Measurements from ENCODE around the gene PKNOX1.
"Not testable (repeated sequence)": the region's sequence is repeated elsewhere in the genome, so short reads cannot be mapped to it uniquely, and the experiment has no call there.

Gene PKNOX1, protein sequence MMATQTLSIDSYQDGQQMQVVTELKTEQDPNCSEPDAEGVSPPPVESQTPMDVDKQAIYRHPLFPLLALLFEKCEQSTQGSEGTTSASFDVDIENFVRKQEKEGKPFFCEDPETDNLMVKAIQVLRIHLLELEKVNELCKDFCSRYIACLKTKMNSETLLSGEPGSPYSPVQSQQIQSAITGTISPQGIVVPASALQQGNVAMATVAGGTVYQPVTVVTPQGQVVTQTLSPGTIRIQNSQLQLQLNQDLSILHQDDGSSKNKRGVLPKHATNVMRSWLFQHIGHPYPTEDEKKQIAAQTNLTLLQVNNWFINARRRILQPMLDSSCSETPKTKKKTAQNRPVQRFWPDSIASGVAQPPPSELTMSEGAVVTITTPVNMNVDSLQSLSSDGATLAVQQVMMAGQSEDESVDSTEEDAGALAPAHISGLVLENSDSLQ

DNA sequence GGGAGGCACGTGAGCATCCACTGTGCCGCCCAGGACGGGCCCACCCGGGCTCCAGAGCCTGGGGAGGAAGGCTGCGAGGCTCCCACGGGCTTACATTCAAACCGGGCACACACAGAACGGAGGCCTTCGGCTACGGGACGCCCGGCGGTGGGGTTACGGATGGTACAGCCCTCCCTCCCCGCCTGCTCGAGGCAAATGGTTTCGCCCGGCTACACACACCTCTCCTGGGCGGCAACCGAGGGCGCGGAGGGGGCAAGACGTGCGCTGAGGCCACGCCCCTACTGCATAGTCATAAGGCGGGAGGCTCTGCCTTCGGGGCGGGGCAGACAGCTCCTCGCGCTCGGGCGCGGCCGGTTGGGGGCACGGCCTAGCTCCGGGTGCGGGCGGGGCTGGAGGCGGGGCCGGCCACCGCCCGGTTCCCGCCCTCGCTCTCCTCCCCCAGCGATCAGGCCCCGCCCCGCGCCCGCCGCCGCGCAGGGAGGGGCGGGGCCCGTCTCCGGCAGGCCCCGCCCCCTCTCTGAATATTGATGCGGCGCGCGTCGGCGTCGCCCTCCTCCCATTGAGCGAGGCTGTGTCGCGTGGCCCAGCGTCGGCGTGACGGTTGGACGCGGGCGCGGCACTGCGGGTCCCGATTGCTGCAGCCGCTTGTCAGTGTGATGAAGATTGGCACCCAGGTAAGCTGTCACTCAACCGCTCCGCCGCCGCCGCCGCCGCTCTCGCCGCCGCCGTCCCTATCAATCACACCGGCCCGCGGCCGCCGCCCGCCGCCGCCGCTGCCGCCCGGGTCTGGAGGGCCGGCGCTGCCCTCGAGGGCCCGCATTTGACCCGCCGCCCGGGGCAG lies at the start of gene PKNOX1:
PKNOX1 (plus strand) TSS at position 572 of the 841 bp plus-strand sequence. CDS start 29,820 bp downstream, outside the sequence.
- DNase-seq (ENCODE audit: low spot score) = peak; percentile 98

DNA sequence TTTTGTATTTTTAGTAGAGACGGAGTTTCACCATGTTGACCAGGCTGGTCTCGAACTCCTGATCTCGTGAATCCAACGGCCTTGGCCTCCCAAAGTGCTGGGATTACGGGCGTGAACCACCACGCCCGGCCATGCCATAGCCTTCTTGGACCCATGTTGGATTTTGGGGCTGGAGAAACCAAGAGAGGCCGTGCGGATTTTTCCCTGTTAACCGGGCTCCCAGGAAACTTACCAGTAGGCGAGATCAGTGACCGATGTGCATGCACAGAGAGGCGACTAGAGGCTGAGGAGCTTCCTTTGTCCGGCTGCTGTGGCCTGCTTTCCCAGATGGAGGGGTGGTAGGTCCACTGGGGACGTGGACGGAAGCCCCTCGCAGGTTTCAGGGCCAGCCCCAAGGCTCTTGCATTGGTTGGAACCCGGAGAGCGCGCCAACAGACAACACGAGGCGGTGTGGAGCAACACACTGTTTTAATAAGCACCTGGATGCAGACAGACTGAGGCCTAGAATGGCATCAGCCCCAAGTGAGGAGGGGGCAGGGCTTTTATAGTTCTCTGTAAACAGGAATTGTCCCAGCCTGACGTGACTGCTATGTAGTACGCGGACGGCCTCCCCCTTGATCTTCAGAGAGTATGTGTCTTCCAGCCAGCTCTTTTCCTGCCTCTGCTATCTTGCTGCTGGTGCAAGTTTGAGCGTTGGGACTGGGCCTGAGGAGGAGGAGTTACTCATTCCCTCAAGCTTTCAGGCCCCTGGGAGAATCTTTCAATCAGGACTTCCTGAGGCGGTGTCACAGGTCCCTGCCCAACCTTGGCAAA lies 49.0 kb upstream of the PKNOX1 start, which contains the start of gene ERVH48-1:
ERVH48-1 (minus strand) TSS at position 517 of the 813 bp plus-strand sequence. CDS start 6,624 bp downstream, outside the sequence.
- DNase-seq (ENCODE audit: low spot score) = no peak

DNA sequence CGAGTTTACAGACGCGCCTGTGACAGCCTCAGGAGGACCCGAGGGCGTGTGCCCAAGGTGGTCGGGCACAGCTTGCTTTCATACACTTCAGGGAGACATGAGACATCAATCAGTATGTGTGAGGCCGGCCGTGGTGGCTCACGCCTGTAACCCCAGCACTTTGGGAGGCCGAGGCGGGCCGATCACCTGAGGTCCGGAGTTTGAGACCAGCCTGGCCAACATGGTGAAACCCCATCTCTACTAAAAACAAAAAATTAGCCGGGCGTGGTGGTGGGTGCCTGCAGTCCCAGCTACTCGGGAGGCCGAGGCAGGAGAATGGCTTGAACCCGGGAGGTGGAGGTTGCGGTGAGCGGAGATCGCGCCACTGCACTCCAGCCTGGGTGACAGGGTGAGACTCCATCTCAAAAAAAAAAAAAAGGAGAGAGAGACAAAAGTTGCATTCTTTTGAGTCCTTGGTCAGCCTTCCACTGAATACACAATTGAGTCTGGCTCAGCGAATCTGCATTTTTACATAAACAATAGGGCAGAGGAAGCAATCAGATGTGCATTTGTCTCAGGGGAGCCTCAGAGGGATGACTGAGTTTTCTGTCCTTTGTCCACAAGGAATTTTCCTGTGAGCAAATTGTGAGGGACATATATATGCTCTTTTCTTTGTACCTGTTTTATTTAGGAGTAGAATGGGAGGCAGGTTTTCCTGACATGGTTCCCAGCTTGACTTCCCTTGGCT lies 46.7 kb upstream of the PKNOX1 start:
- not testable (repeated sequence) for DNase-seq (ENCODE audit: low spot score)

- DNase-seq (ENCODE audit: low spot score) = no peak
These were observed 44.4 kb upstream of the PKNOX1 start for GRCh38 chr21:42929969-42930368.

GRCh38 chr21:42931560-42932235 lies 42.7 kb upstream of the PKNOX1 start:
- DNase-seq (ENCODE audit: low spot score) = no peak

GRCh38 chr21:42932378-42933136 lies 41.8 kb upstream of the PKNOX1 start:
- DNase-seq (ENCODE audit: low spot score) = not testable (repeated sequence)

GRCh38 chr21:42933137-42933970 lies 41.0 kb upstream of the PKNOX1 start:
- DNase-seq (ENCODE audit: low spot score) = not testable (repeated sequence)

- DNase-seq (ENCODE audit: low spot score) = not testable (repeated sequence)
These were observed 40.4 kb upstream of the PKNOX1 start for GRCh38 chr21:42933973-42934372.

DNA sequence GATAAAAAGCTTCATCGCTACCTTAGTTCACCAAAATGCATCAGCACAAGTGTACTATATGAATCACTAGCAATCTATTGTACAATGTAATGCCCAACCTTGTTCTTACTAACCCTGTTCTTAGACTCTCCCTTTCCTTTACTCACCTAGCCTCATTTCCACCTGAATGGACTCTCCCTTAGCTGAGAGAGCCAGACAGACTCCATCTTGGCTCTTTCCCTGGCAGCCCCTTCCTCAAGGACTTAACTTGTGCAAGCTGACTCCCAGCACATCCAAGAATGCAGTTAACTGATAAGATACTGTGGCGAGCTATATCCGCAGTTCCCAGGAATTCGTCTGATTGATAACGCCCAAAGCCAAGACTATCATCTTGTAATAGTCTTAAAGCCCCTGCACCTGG lies 38.0 kb upstream of the PKNOX1 start:
- DNase-seq (ENCODE audit: low spot score) = not testable (repeated sequence)

GRCh38 chr21:42937034-42937940 lies 37.1 kb upstream of the PKNOX1 start:
- not testable (repeated sequence) for DNase-seq (ENCODE audit: low spot score)

DNA sequence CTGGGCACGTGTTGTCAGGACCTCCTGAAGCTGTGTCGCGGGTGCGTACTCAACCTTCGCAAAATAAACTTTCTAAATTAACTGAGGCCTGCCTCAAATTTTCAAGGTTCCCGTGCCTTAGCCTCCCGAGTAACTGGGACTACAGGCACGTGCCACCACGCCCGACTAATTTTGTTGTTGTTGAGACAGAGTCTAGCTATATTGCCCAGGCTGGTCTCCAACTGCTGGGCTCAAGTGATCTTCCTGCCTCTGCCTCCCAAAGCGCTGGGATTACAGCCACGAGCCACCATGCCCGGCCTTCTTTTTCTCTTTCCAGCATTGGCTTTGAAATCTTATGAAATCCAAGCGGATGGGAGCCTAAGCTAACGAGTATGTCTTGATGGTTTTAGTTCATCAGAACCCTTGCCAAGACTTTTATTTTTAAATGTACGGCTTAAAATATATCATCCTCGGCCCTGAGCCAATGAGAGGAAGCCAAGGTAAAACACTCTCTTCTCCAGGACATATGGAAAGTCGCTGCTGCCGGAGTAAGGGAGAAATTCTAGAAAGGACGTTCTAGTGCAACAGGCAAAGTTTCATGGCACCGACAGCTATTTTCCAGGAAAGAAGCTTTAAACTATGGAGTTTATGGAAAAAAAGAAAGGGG lies 36.3 kb upstream of the PKNOX1 start:
- DNase-seq (ENCODE audit: low spot score) = no peak

DNA sequence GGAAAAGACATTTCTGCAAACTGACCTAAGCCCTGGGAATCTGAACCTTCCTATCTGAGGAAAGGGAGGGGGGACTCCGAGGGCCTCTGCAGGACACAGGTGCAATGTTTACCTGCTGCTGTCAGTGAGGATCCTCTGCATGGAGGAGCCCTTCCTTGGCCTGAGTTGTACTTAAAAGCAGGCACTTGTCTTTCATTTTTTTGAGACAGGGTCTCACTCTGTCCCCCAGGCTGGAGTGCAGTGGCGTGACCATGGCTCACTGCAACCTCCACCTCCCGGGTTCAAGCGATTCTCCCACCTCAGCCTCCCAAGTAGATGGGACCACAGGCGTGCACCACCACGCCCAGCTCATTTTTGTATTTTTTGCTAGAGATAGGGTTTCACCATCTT lies 35.8 kb upstream of the PKNOX1 start:
- DNase-seq (ENCODE audit: low spot score) = not testable (repeated sequence)

GRCh38 chr21:42939582-42940413 lies 34.6 kb upstream of the PKNOX1 start:
- peak; percentile 92 for DNase-seq (ENCODE audit: low spot score)

GRCh38 chr21:42941696-42942085 lies 32.7 kb upstream of the PKNOX1 start:
- no peak for DNase-seq (ENCODE audit: low spot score)

DNA sequence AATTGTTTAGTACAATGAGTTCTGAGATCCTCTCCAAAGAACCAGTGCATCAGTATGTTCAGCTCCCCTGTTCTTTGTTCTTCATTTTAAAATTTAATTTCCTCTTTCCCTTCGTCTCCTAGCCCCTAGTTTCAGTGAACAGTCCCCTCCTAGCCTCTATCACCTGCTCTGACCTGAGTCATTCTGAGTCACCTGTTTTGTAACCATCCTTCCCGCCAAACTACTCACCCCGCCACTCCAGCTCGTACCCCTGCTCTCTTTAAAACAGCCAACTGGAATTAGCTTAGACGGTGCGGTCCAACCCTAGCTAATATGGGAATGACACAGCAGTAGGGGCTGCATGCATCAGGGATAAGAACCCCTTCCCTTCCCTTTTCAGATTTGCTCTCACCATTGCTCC lies 32.1 kb upstream of the PKNOX1 start:
- DNase-seq (ENCODE audit: low spot score) = no peak

GRCh38 chr21:42949094-42949755 lies 25.1 kb upstream of the PKNOX1 start:
- DNase-seq (ENCODE audit: low spot score) = not testable (repeated sequence)

Measured in RKO (cell line).